ENCODE results near the gene NUBPL.
"Not testable (repeated sequence)": the region's sequence is repeated elsewhere in the genome, so short reads cannot be mapped to it uniquely, and the experiment has no call there.

NUBPL gene

DNA sequence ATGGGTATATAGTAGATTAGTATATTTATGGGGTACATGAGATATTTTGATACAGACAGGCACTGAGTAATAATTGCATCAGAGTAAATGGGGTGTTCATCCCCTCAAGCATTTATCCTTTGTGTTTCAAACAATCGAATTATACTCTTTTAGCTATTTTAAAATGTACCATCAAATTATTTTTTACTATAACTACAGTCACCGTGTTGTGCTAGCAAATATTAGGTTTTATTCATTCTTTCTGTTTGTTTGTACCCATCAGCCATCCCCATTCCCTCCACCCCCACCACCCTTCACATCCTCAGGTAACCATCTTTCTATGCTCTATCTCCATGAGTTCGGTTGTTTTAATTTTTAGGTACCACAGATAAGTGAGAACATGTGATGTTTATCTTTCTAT lies 115.8 kb downstream of the NUBPL start:
- no peak for DNase-seq (ENCODE audit: low spot score)

DNA sequence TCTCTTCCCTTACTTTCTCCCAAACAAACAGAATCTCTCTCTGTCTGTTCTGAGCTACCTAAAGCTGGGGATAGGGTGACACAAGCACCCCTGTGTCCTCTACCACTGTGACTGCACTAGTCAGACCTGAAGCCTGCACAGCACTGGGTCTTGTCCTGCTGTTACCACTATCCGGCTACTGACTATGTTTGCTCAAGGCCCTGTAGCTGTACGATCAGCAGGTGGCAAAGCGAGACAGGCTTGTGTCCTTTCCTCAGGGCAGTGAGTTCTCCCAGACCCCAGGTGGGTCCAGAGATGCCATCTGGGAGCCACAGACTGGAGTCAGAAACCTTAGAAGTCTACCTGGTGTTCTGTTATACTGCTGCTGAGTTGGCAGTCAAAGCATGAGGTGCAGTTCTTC lies 116.4 kb downstream of the NUBPL start:
- DNase-seq (ENCODE audit: low spot score): no peak

DNA sequence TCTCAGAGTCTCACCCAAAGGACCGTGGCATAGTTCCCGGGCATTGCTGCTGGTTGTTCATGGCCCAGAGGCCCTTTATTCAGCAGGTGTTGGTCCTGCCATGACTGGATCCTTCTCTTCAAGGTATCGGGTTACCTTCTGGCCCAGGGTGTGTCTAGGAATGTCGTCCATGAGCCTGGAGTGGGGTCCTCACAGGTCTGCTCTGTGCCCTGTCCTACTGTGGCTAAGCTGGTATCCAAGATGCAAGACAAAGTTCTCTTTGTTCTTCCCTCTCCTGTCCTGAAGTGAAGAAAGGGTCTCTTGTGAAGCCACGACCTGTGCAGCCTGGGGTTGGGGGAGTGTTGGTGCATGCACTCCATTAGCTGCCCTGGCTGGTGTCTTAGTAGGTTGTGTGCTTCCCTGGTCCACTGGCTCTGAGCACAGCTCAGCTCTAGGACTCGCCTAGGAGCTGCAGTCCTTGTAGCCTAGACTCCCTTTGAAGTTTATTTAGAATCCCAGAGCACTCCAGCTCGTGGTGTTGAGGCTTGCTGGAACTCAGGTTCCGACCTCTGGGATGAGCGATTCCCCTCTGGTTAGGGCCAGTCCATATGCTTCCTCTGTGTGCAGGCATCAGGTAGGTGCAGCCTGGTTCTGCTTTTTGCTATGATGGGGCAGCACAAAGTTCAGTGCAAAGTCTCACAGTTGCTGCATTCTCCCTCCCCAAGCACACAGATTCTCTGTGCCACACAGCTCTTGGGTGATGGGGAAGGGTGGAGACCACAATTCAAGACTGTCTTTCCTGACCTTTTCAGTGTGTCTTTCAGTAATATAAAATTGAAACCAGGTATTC lies 117.4 kb downstream of the NUBPL start:
- peak; percentile 10 for DNase-seq (ENCODE audit: low spot score)

DNA sequence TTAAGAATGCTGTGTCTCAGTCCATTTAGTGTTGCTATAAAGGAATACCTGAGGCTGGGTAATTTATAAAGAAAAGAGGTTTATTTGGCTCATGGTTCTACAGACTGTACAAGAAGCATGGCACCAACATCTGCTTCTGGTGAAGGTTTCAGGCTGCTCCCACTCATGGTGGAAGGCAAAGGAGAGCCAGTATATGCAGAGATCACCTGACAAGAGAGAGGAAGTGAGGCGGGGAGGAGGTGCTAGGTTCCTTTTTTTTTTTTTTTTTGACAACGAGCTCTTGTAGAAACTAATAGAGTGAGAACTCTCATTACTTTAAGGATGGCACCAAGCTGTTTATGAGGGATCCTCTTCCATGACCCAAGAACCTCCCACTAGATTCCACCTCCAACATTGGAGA lies 121.6 kb downstream of the NUBPL start:
- DNase-seq (ENCODE audit: low spot score): no peak

DNA sequence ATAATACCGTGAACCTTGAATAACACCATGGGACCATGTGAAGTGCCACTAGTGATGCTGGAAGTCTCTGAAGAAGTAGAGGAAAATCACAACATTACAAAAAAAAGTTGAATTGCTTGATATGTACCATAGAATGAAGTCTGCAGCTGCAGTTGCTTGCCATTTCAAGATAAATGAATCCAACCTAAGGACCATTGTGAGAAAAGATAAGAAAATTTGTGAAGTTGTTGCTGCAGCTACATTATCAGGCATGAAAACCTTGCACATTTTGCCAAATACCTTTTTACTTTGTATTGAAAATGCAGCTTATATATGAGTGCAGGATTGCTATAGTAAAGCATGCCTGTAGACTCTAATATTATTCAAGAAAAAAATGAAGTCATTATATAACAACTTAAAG lies 126.5 kb downstream of the NUBPL start:
- DNase-seq (ENCODE audit: low spot score): no peak

DNA sequence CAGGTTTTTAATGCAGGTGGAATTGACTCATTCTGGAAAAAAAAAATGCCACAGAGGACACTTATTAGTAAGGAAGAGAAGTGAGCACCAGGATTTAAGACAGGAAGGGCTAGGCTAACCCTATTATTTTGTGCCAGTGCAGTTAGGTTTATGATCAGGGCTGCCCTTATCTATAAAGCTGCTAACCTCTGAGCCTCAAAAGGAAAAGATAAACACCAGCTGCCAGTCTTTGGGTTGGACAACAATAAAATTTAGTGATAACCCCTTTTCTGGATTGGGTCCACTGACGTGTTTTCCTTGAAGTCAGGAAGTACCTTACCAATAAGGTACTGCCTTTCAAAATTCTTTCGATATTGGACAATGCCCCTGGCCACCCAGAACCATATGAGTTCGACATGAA lies 128.9 kb downstream of the NUBPL start:
- DNase-seq (ENCODE audit: low spot score): no peak

DNA sequence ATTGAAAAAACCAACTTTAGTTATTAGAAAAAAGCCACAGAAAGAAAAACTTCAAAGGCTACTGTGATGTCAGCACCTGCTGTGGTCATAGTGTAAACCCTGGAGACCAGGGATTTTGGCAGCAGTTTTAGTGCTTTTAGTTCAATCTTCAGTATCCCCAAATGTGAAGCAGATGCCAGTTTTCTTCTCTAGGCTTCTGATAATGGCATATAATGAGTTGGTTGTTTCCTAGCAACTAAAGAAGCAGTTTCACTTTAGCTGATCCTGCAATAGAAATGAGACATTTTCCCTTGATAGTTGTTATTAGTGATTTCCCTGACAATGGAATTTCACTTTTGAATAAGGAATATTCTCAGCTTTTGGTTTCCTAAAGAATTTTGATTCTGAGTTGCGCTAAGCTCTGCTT lies 131.2 kb downstream of the NUBPL start:
- no peak for DNase-seq (ENCODE audit: low spot score)

DNA sequence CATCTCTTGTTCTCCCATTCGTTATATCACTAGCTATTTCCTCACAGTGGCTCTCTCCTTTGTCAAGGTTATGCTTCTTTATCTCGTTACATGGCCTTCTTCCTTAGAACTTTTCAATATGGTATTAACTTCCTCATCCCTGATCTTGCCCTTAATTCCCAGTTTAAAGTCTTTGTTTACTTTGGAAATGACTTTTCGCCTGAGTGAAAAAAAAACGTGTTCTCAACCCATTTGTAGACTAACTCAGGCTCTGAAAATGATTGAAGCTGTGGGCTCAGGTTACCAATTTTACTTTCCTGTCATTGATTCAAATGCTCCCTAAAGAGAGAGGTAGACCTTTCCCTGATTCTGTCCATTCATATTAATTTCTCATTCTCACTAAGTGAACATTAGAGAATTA lies 135.2 kb downstream of the NUBPL start:
- no peak for DNase-seq (ENCODE audit: low spot score)

DNA sequence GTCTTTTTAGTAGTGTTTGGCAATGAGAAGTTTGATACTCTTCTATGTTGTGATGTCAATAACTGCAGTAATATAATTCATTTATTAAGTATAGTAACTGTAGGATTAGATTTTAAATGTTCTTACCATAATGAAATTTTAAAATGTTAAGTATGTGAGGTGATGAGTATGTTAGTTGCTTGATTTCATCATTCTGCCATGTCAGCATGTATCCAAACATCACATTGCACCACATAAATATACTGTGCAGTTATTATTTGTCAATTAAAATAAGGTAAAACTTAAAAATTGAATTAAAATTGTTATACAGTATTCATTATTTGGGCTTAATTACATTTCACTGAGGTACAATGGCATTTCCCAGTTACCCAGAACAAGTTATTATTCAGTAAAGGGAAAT lies 138.6 kb downstream of the NUBPL start:
- no peak for DNase-seq (ENCODE audit: low spot score)

DNA sequence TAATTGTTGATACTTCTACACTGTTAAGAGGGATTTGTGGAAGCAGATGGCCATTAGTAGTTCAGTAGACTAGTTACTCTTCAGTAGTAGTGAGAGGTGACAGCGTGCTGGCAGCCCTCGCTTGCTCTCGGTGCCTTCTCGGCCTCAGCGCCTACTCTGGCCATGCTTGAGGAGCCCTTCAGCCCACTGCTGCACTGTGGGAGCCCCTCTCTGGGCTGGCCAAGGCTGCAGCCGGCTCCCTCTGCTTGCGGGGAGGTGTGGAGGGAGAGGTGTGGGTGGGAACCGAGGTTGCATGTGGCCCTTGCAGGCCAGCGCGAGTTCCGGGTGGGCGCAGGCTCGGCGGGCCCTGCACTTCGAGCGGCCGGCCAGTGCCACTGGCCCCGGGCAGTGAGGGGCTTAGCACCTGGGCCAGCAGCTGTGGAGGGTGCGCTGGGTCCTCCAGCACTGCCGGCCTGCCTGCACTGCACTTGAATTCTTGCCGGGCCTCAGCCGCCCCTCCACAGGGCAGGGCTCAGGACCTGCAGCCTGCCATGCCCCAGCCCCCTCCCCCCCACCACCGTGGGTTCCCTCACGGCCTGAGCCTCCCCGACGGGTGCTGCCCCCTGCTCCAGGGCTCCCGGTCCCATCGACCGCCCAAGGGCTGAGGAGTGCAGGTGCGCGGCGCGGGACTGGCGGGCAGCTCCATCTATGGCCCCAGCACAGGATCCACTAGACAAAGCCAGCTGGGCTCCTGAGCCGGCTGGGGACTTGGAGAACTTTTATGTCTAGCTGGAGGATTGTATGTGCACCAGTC lies 139.3 kb downstream of the NUBPL start:
- DNase-seq (ENCODE audit: low spot score): no peak

DNA sequence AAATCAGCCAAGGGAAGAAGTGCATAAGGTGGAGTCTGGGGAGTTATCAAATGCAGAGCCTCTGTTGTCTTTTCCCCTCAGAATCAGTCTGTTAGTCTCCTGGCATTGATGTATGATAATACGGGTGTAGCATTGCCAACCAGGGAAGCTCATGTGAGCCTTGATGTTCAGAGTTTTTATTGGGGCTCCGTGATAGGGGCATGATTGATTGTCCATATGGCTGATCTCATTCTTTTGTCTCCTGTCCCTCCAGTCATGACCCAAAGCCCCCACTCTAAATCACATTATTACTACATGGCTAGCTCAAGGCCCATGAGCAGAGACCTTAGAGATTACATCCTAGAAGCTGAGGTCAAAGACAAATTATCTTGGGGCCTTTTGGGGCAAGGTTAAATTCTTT lies 140.9 kb downstream of the NUBPL start:
- DNase-seq (ENCODE audit: low spot score): no peak

DNA sequence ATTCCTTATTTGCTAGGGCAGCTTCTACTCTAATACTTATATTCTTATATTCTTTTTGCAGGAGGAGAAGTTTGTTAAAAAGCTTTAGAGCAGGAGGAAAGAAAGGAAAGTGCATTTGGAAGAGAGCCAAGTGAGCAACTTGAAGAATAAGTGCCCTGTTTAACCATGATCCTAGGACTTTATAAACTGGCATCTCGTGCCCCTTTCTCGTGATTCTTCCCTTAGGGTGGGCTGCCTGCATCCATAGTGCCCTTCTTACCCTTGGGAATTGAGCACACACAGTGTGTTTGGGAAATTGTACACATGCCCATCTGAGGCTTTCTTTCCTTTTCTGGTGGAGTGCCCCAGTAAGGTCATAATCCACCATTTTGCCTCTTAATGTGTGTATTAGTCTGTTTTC lies 141.9 kb downstream of the NUBPL start:
- no peak for DNase-seq (ENCODE audit: low spot score)

DNA sequence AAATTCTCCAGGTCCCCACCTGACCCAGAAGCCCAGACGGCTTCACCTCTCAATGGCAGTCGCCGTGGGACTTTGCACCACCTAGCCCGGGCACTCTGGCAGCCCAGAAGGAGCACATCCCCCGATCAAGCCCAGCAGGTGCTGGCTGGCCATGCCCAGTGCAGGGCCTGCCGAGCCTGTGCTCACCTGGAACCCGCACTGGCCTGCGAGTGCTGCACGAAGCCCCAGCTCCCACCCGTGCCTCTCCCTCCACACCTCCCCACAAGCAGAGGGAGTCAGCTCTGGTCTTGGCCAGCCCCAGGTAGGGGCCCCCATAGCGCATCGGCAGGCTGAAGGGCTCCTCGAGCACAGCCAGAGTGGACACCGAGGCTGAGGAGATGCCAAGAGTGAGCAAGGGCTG lies 144.5 kb downstream of the NUBPL start:
- DNase-seq (ENCODE audit: low spot score): no peak

DNA sequence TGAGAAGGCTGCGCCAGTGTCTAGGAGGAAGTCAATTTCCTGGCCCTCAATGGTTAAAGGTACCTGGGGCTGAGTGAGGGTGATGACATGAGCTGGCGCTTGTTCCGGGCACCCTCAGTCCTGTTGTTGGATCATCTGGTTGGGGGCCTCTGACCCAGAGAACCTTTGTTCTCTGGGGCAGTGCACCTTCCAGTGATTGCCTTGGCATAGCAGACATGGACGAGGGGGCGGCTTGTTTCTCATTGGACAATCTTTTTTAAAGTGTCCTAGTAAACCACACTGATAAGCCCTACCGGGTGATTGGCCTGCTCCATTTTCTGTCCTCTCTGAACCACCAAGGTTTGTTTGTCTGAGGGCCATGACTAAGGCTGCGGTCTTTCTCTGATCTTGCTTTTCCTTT lies 147.5 kb downstream of the NUBPL start:
- DNase-seq (ENCODE audit: low spot score): not testable (repeated sequence)

DNA sequence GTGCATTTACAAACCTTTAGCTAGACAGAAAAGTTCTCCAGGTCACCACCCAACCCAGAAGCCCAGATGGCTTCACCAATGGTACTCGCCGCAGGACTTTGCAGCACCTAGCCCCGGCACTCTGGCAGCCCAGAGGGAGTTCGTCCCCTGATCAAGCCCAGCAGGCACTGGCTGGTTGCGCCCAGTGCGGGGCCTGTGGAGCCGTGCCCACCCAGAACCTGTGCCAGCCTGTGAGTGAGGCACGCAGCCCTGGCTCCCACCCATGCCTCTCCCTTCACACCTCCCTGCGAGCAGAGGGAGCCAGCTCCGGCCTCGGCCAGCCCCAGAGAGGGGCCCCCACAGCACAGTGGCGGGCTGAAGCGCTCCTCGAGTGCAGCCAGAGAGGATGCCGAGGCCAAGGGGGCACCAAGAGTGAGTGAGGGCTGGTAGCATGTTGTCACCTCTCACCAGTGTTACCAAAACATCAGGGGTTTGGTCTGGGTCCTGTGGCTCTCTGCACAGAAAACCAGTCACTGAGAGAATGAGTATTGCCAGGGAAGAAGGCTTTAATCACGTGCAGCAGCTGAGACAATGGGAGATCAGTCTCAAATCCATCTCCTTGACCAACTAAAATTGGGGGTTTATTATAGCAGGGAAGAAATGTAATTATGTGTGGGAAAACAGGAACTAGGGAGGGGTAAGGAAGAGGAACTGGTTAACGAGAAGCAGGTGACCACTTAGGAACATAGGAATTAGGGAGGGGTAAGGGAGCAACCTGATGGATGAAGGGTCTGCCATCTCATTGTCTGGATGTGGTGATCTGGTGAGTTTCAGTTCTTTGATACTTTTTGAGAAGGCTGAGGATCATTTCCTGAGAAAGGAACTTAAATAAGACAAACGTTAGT lies 151.3 kb downstream of the NUBPL start:
- no peak for DNase-seq (ENCODE audit: low spot score)

DNA sequence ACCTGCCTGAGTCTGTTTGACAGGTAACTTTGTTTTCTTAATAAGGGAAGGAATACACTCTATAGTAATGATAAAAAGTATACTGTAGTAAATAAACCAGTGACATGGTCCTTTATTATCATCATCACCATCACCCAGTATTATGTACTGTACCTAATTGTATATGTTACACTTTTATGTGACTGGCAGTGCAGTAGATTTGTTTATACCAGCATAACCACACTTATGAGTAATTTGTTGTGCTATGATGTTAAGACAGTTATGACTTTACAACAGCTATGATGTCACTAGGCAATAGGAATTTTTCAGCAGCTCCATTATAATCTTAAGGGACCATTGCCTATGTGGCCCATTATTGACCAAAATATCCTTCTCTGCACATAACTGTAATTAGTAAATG lies 155.0 kb downstream of the NUBPL start:
- DNase-seq (ENCODE audit: low spot score): no peak

DNA sequence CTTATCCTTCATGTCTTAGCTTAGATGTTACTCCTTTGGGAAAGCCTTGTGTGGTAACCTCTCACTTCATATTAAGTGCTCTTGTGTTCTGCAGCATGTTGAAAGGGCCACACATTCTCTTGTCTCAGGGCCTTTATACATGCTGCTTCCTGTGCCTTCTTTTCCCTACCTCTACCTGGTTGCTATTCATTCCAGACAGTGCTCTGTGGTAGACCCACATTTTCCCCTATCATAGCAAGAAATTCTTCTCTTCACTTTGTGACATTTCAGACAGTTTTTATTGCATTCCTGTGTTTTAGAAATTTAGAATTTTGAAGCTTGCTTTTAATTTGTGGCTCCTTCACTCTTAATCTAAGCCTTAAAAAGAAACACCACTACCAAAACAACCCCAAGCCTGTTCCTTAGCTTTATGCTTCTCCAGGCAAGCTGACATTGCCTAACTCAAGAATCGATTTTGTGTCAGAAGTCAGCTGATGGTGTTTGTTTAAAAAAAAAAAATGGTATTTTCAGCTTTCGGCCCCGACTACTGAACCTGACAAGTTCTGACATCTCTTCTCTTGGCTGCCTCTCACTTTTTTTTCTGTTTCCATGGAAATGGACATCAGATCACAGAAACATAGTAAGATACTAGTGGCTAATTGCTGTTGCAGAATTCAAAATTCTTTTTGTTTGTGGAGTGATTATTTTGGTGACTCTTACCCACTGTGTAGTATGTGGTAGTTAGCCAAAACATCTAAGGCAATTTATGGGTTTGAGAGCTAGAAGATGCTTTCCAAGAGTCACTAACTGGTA lies 156.3 kb downstream of the NUBPL start:
- DNase-seq (ENCODE audit: low spot score): no peak

DNA sequence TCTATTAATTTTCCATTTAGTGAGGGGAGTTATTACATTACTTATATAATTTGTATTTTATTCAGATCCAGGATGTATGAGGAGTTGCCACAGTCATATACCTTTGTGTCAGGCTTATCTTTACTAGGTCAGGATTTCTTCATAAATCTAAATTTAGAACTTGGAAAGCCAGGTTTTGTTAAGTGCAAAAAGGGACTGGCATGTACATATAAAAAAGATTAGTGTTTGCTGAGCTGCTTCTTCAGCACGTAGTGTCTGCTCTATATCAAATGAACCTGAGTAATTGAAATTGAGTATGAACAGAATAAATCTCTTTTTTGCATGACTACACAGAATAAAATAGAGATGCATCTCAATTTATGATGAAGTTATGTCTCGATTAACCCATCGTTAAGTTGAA lies 157.4 kb downstream of the NUBPL start:
- DNase-seq (ENCODE audit: low spot score): no peak

DNA sequence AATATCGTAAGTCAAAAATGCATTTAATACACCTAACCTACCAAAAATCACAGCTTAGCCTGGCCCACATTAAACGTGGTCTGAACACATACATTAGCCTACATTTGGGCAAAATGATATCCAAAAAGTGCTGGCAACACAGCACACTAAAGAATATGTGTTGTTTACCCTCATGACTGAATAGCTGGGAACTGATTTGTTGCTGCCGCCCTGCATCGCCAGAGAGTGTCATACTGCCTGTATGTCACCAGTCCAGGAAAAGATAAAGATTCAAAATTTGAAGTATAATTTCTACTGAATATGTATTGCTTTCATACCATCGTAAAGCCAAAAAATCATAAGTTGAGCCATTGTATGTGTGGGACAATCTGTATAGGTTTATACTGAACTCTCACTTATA lies 157.8 kb downstream of the NUBPL start:
- DNase-seq (ENCODE audit: low spot score): no peak

DNA sequence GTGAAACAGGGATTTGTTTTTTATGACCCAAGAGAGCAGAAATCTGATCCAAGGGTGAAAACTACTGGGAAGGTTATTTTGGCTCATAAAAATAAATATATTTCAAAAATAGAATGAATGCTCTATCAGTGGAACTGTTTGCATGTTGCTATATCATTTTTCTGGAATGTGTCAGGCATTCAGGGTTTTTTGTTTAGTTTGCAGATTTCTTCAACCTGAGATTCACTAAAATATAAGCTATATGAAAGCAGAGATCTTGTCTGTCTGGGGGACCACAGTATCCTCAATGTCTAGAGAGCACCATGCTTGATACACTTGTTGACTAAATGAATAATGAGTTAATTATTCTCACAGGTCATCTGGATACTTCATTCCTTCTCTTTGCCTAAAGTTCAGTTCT lies 165.1 kb downstream of the NUBPL start:
- no peak for DNase-seq (ENCODE audit: low spot score)

DNA sequence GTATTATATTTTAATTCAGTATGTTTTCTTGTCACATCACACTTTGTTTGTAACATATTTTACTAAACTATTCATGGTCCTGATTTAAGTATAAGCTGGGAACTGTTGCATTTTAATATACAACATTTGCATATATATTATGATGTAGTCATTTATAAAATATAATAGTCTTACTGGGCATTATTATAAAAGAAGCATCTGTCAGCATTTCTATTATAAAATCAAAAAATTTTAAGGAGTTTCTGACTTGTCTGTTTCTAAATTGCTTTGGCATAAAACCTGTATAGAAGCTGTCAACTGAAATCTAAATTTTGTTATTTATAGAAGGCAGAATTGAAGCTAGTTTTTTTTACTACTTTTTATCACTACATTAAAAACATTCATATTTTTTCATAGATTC lies 166.6 kb downstream of the NUBPL start:
- DNase-seq (ENCODE audit: low spot score): no peak

DNA sequence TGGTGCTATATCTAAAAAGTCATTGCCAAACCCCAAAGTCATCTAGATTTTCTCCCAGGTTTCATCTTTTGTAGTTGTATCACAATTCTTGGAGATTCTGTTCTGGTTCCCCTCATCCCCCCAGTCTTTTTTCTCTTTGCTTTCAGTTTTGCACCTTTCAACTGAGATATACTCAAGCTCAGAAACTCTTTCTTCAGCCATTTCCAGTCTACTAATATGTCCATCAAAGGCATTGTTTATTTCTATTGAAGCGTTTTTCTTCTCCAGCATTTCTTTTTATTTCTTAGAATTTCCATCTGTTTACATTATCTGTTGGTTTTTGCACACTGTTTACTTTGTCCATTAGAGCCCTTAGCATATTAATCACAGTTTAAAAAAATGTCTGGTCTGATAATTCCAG lies 179.5 kb downstream of the NUBPL start:
- no peak for DNase-seq (ENCODE audit: low spot score)

Measured in SW480 (cell line).